Measurements from ENCODE around the gene RAB3GAP2.

- TF ChIP-seq, protein P1, sequence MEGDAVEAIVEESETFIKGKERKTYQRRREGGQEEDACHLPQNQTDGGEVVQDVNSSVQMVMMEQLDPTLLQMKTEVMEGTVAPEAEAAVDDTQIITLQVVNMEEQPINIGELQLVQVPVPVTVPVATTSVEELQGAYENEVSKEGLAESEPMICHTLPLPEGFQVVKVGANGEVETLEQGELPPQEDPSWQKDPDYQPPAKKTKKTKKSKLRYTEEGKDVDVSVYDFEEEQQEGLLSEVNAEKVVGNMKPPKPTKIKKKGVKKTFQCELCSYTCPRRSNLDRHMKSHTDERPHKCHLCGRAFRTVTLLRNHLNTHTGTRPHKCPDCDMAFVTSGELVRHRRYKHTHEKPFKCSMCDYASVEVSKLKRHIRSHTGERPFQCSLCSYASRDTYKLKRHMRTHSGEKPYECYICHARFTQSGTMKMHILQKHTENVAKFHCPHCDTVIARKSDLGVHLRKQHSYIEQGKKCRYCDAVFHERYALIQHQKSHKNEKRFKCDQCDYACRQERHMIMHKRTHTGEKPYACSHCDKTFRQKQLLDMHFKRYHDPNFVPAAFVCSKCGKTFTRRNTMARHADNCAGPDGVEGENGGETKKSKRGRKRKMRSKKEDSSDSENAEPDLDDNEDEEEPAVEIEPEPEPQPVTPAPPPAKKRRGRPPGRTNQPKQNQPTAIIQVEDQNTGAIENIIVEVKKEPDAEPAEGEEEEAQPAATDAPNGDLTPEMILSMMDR (conservative IDR thresholded peaks at IDR 0.05; ENCODE audit: low read length): no peak
- TF ChIP-seq EZH2phosphoT487 (IDR thresholded peaks at IDR 0.05; ENCODE audit: borderline replicate concordance): no peak
Observed at GRCh38 chr1:220160027-220160426, 112.2 kb downstream of the RAB3GAP2 start.
